NCI-H526 (cell line): ENCODE measurements around the gene CRY2.
A peak's percentile ranks its signal among the peaks of the same experiment; 100 is the strongest.

Experiments used
- DNase-seq, 2 experiments: peaks; one replicate each; lab custom pipeline; 2025; lab: John Stamatoyannopoulos, UW

The CRY2 gene

GRCh38 chr11:45848654-45849081 lies 1.4 kb downstream of the CRY2 start:
- DNase-seq = peak in 1 of 2 experiments; percentile 38

GRCh38 chr11:45850446-45850845 lies 3.2 kb downstream of the CRY2 start:
- no peak for DNase-seq

GRCh38 chr11:45851228-45851627 lies 4.0 kb downstream of the CRY2 start:
- DNase-seq = no peak

GRCh38 chr11:45852018-45852711 lies 4.9 kb downstream of the CRY2 start:
- no peak for DNase-seq

DNA sequence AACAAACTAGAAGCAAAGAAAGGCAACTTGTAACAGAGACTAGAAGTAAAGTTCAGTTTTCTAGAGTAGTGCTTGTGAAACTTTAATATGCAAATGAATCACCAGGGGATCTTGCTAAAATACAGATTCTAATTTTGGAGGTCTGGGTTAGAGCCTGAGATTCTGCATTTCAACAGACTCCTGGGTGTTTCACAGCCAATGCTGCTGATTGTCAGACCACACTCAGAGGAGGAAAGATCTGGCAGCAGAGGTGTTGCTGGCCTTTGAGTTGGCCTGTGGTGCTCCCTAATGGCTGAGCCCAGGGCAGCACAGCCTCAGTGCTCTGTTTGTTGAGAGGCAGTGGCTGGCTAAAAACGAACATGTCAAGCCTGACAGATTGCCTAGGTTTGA lies 5.4 kb downstream of the CRY2 start:
- no peak for DNase-seq

DNA sequence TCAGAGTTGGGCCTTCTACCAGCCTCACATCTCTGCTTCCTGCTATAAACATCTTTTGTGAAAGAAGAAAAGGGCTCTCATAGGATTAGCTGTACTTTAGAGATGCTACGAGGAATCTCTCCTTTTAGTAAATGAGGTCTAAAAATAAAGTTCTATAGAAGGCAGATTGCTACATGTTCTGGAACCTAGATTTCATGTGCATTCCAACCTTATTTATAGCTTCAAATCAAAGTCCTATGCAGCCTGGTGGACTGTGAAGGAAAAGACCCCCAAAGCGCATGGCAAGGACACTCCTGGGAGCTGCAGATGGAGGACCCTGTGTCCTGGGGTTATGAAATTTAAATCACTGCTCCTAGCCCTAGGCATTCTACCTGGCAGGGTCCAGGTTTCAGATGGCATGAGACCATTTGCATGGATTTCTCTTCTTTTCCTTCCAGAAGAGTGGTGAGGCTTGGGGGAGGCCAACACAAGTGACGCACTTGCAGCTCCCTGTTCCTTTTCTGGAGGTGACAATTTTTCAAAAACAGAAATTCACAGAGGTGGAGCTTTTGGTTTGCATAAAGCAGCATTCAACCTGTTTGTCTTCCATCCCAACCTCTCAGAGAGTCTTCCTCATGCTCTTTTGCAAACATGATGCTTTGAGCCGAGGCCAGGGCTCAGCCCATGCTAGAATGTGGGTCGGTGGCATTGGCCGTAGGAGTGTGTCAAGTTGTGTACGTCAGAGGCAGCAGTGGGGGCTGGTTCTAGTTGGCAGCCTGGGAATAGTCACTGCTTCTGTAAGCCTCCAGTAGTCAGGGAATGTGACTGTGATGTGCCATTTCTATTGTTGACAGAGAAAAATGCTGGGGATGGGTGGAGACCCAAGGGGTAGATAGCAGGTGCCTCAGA lies 6.3 kb downstream of the CRY2 start:
- DNase-seq = no peak

GRCh38 chr11:45855308-45855707 lies 8.0 kb downstream of the CRY2 start:
- DNase-seq = no peak

- no peak for DNase-seq
Measured at GRCh38 chr11:45856044-45856468, 8.8 kb downstream of the CRY2 start.

DNA sequence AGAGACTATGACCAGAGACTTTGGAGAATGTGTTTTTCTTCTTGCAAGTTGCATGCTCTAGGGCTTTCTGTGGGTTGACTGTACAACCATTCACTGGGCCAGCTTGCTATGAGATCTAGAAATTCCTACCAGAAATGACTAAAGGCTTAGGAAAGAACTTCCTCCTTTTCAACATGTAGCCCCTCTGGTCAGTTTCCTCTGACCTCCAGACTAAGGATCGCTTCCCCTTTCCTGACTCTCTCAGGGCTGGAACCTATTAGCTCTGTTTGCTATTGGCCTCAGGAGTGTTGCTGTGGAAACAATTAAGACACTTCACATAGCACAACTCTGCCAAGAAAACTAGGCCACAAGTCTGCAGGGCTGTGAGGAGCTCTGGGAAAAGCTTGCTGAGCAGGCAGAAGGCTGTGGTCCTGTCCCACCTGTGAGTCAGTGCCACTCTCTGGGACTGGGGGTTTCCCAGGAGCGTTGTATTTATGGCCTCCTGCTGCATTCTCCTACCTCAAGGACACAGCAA lies 10.7 kb downstream of the CRY2 start:
- no peak for DNase-seq

- no peak for DNase-seq
Measured at GRCh38 chr11:45858751-45859398, 11.6 kb downstream of the CRY2 start.

GRCh38 chr11:45859661-45860140 lies 12.4 kb downstream of the CRY2 start:
- no peak for DNase-seq

DNA sequence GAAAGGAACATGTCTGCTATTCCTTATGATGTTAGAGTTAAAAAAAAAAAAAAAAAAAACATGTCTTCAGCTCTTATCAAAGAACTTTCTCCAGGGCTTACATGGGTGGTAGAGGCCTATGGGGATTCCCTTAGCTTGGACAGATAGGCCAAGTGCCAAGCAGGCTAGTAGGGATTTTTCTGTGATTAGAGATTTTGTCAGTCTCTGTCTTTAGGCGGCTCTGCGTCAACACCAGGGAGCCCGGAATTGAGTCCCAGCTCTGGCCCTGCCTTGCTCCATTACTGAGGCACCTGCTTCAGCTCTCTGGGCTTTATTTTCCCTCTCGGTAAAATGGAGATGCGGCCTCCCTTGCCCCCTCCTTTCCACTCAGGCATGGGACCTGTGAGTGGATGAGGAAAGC lies 13.1 kb downstream of the CRY2 start:
- no peak for DNase-seq

DNA sequence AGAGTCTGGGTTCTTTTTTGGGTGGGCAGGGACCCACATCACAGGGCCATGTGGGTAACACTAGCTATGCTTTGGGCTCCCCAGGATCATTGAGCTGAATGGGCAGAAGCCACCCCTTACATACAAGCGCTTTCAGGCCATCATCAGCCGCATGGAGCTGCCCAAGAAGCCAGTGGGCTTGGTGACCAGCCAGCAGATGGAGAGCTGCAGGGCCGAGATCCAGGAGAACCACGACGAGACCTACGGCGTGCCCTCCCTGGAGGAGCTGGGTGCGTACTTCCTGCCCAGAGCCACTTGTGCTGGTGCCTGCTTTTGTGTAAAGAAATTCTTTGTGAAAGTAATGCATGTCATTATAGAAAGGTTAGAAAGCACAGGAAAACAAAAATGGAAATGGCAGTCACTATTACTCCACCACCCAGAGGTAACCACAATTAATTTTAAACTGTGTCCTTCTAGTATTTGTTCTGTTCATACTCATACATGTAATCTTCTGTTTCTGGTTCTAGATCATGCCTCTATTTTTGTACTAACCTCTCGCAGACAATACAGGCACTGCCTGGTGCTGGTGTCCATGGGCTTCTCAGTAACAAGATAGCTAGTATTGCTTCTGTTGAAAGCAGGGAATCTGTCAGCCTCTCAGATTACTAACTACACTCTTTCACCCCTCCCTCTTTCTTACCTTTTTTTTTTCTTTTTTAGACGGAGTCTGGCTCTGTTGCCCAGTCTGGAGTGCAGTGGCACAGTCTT lies 13.7 kb downstream of the CRY2 start:
- no peak for DNase-seq

GRCh38 chr11:45864041-45864440 lies 16.8 kb downstream of the CRY2 start:
- DNase-seq = no peak

GRCh38 chr11:45869551-45869950 lies 22.3 kb downstream of the CRY2 start:
- no peak for DNase-seq

DNA sequence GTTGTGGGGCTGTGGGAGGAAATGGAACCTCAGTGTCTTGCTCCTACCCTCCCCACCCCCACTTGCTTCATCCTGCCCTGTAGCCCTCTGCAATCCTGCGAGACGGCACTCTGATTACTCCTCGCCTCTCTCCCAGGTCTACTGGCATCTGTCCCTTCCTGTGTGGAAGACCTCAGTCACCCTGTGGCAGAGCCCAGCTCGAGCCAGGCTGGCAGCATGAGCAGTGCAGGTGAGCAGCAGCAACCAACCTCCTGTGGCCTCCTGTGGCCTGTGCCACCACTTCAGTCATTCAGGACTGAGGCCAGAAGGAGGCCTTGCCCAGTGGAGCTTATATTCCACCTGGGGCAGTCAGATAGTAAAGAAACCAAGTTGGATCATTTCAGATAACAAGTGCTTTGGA lies 23.4 kb downstream of the CRY2 start:
- no peak for DNase-seq

DNA sequence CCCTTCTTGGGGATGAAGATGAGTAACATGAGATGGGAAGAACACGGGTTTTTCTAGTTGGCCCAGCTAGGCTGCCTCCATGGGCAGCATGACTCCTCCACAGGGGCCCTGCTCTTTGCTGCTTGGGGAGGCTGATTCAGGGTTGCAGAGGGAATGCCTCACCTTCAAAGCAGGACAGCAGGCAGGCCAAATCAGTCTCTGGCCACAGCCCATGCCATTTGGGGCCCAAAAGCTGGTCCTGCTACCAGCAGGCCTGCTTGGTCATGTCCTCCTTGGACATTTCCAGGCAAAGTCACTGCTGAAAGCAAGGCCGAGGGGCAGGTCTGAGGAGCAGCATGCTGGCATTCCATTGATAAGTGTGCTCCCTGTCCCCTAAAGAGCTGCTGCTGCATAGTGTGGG lies 24.4 kb downstream of the CRY2 start:
- no peak for DNase-seq

DNA sequence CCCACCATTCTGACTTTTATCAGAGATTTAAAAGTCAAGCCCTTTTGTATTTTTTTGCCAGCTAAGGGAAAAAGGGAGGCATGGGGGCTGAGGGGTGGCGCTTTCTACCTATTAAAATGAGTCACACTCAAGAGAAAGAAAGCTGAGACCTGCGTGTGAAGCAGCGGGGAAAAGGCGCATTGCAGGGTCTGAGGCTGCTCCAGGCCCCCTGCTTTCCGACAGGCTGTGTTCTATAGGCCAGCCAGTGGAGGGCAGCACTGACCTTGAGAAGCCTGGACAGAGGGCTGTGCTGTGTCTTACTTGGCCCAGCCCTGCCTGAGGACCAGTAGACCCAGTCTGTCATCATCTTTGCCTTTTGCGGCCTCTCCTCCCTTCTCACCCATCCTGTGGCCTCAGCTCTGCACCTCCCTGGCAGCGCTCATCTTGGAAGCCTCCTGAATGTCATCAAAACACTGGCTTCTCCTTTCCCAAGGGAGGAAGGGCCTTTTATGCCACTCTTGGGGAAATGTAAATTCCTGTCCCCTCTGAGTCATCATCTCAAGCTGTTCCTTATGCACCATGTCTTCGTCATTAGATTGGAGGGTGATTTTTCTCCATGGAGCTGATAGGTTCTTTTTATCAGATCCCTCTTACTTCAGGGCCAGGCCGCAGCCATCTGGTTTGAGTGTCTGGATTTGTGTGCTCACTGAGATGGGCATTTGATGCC lies 25.5 kb downstream of the CRY2 start:
- peak; percentile 32 to 83 for DNase-seq

DNA sequence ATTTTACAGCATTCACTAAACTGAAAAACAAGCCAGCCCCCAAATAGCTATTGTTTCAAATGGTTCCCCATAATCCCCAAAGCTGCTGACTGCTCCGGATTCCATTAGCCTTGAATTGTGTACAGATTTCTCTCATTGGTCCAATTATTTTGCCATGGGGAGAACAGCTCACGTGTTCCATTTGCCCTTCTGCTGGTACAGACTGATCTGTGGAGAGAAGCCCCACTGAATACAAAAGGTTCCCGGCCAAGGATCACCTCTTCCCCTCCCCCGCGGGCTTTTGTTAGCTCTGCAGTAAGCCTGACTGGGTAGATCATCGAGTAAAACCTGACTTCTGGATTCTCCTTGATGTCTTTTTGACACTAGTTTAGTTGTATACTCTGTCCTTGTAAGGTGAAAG lies 29.1 kb downstream of the CRY2 start:
- no peak for DNase-seq

GRCh38 chr11:45877221-45877620 lies 29.9 kb downstream of the CRY2 start:
- DNase-seq = no peak

GRCh38 chr11:45877845-45878244 lies 30.6 kb downstream of the CRY2 start:
- no peak for DNase-seq
